GM20000 (cell line): ENCODE results near the gene PYDC2.

ENCODE experiments used
- DNase-seq: peaks from one replicate; pipeline ENCODE4 v3.0.0; 2012; ENCODE audit warnings: low spot score
- CTCF ChIP-seq: IDR thresholded peaks from 2 replicates; pipeline ENCODE4 v1.5.1; 2012; ENCODE audit warnings: mild to moderate bottlenecking, control low read depth; ENCODE audit errors: extremely low read depth, missing control alignments

Gene PYDC2

DNA sequence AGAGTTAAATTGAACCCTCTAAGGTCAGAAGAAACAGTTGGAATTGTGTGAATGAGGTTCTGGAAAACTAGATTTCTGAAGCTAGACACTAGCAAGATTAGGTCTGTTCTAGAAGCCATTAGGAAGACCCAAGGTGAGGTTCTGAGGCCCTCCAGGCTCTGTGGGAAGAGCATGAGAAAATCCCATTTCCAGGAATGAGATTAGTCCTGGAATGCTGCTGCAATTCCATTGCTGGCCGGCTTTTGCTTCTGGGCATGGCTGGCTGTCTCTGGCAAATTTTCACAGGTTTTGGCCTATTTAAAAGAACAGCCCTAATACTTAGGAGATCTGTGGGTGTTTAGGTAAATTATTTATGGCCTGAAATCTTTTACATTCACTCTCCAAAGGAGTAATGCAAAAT is 26.9 kb upstream of the PYDC2 start:
- no peak for DNase-seq
- TF ChIP-seq CTCF = no peak

GRCh38 chr3:191435981-191436380 is 25.0 kb upstream of the PYDC2 start:
- no peak for DNase-seq
- no peak for TF ChIP-seq CTCF

GRCh38 chr3:191438150-191438814 is 22.7 kb upstream of the PYDC2 start:
- no peak for TF ChIP-seq CTCF
- no peak for DNase-seq

DNA sequence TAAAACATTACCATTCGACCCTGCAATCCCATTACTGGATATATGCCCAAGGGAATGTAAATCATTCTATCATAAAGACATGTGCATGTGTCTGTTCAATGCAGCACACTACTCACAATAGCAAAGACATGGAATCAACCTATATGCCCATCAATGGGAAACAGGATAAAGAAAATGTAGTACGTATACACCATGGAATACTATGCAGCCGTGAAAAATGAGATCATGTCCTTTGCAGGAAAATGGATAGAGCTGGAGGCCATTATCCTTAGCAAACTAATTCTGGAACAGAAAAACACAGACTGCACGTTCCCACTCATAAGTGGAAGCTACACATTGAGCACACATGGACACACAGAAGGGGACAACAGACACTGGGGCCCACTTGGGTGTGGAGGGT is 20.4 kb upstream of the PYDC2 start:
- no peak for DNase-seq
- no peak for TF ChIP-seq CTCF

DNA sequence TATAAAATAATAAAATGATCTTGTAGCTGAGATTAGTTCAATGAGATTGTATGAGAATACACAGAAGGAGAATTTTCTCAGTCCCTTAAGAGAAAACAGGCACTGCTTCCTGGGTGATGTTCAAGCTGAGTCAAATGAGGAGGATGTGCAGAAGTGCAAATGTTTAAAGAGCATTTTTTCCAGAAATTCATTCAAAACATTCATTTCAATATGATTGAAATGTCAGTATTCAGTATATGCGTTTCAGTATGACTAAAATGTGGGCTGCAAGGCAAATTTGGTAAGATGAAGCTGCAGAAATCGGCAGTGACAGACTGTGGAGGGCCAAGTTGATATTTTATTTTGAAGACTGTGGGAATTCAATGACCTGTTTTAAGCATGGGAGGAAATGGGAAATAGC is 19.3 kb upstream of the PYDC2 start:
- DNase-seq = no peak
- no peak for TF ChIP-seq CTCF

DNA sequence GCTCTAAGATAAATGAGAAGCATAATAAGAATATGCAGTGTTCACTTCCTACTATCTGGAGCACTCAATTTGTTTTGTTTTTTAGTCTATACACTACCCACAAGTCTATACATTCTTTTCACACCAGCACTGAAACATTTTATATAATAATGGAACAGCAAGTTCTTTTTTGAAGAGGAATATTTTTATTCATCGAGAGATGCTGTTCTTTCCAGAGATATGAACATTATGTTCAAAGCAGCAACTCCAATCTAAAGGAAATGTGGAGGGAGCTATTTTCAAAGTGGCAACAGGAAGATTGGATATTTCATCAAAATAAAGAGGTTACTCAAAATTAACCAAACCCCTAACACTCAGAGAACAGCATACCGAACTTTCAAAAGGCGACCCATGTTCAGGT is 16.4 kb upstream of the PYDC2 start:
- DNase-seq = no peak
- no peak for TF ChIP-seq CTCF

DNA sequence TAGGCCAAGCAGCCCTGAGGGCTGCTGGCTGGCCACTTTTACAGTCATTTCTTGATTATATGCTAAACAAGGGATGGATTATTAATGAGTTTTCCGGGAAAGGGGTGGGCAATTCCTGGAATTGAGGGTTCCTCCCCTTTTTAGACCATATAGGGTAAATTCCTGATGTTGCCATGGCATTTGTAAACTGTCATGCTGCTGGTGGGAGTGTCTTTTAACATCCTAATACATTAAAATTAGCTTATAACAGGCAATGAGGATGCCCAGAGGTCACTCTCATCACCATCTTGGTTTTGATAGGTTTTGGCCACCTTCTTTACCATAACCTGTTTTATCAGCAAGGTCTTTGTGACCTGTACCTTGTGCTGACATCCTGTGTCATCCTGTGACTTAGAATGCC is 11.7 kb upstream of the PYDC2 start:
- no peak for TF ChIP-seq CTCF
- no peak for DNase-seq
